ENCODE data around the gene CALD1.

DNA sequence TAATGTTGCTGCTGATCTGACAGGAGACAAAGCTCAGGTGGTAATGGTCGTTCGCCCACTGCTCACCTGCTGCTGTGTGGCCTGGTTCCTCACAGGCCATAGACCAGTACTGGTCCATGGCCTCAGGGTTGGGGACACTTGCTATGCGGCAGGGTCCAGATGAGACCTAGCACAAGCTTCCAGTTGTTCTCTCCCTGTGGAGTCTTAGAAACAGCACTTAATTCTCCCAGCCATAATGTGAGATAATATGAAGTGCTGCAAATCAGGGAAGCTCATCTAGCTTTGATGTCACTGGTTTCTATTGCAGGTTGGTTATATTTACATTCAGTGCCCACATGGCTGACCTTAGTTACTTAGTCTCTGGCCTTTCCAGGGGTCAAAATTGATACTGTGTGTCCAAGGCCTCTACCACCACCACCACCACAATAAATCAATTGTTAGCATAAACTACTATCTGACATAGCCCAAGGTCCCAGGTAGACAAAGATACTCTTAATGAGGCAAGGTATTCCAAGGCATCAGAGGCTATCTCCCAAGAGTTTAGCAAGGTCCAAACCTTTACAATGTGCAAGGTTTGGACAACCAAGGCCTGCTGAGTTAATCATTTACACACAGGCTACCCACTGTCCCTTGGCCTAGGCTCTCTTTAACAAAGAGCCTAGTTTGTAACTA is 217.9 kb downstream of the CALD1 start:
- TF ChIP-seq POLR2A (IDR thresholded peaks at IDR 0.05): no peak
- TF ChIP-seq CTCF (IDR thresholded peaks at IDR 0.05): no peak
- TF ChIP-seq EP300 (IDR thresholded peaks at IDR 0.05; ENCODE audit: low read depth): no peak
